Kidney (tissue), 14 donors: ENCODE measurements around the gene ADGRF4. TPM values are rescaled to one million over a fixed set of nuclear protein-coding genes. Genes with fewer than 3 reads are reported as not detected.

ENCODE experiments used
- DNase-seq, 5 donors: peaks; one replicate each; pipeline ENCODE4 v3.0.0-alpha.2; 2013 to 2020
- FAIRE-seq: peaks from 2 replicates; lab custom pipeline; 2012; peaks lifted over from hg19 to GRCh38; lab: Jason Lieb, UNC
- H3K27ac ChIP-seq, 2 donors: one replicate each; pipeline ENCODE4 v1.7.0; 2013; ENCODE audit warnings: low read depth in 2 of 2, low read length in 2 of 2, inconsistent platforms in 1 of 2
- H3K27me3 ChIP-seq: one replicate; pipeline ENCODE4 v1.7.1; 2013; ENCODE audit warnings: low read length, inconsistent platforms; ENCODE audit not compliant: control insufficient read depth, insufficient read depth
- H3K36me3 ChIP-seq, 3 donors: one replicate each; pipeline versions ENCODE4 v1.7.0 to v1.7.1; 2013; ENCODE audit warnings: low read length in 3 of 3, control low read depth in 1 of 3, inconsistent platforms in 1 of 3; ENCODE audit not compliant: insufficient read depth in 3 of 3, control insufficient read depth in 2 of 3
- H3K4me1 ChIP-seq, 3 donors: one replicate each; pipeline versions ENCODE4 v1.7.0 to v1.7.1; 2013; ENCODE audit warnings: low read length in 3 of 3, inconsistent platforms in 1 of 3, low read depth in 1 of 3; ENCODE audit not compliant: control insufficient read depth in 2 of 3, insufficient read depth in 2 of 3
- H3K4me3 ChIP-seq, 3 donors: one replicate each; pipeline versions ENCODE4 v1.7.0 to v1.8.1; 2013; ENCODE audit warnings: low read length in 3 of 3, control low read depth in 1 of 3, inconsistent platforms in 1 of 3
- H3K9ac ChIP-seq, 3 donors: one replicate each; pipeline versions ENCODE4 v1.7.0 to v1.7.1; 2013; ENCODE audit warnings: low read length in 3 of 3, control low read depth in 1 of 3, inconsistent platforms in 1 of 3
- H3K9me3 ChIP-seq, 3 donors: one replicate each; pipeline versions ENCODE4 v1.7.0 to v1.7.1; 2013; ENCODE audit warnings: low read length in 3 of 3, control low read depth in 1 of 3, inconsistent platforms in 1 of 3; ENCODE audit not compliant: control insufficient read depth in 2 of 3, insufficient read depth in 1 of 3
- intact Hi-C: fragments of 100-400 bp; cut with DNase I; formaldehyde crosslinking; loops from one replicate; pipeline ENCODE4 v1.11.1; 2022
- polyA plus RNA-seq: library from polyadenylated mRNA; stranded (reverse); fragments of 350-450 nt; fragmentation: Illumina TruSeq; extraction: RNeasy Lipid Tissue Mini Kit (QIAGEN cat#74804); gene quantifications from one replicate; pipeline ENCODE4 v1.2.3, GENCODE V29; 2014; ENCODE audit warnings: low read depth, low replicate concordance; ENCODE audit not compliant: insufficient read depth
- total RNA-seq: library from RNA; stranded (reverse); fragmentation: NEBNext Ultra II Directional; extraction: Animal tissue kit (Norgen Biotek cat#: 25700); gene quantifications from one replicate; pipeline ENCODE4 v1.2.1, GENCODE V29; 2021
- TF ChIP-seq, protein P1 (sequence below): IDR thresholded peaks from 3 replicates; pipeline ENCODE4 v1.5.1; 2012; ENCODE audit warnings: mild to moderate bottlenecking, moderate library complexity, borderline replicate concordance; ENCODE audit not compliant: insufficient read depth; ENCODE audit errors: extremely low read depth
- donor health status: control.
- donor health status: control.
- donor health status: control.
- donor health status: control.
- donor health status: control.
- donor health status: DM: yes; HTN: yes; CAD: no.
- donor health status: Normal renal cell carcinoma (clear cell type).

ADGRF4 gene
- total and polyA plus RNA-seq, 2 donors from 2014 or later: not detected

DNA sequence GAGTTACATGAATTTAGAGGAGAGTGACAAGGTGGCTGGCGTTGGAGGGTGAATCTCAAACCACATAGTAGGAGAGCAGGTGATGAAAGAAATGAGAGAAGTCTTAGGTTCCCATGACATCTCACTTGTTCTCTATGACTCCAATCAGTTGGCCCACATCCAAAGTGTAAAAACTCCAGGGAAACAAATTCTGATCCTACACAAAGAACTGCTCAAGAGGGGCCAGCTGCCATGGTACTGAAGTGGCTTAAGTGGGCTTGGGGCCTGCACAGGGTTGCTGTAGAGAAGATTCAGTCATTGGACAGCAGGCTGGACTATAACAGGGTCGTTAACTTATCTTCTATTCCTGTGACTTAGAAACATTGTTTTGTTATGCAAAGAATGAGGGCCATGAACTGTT lies 7.6 kb upstream of the ADGRF4 start:
- no peaks in the 10 kb centered on the region for H3K36me3 ChIP-seq
- TF ChIP-seq, protein P1, sequence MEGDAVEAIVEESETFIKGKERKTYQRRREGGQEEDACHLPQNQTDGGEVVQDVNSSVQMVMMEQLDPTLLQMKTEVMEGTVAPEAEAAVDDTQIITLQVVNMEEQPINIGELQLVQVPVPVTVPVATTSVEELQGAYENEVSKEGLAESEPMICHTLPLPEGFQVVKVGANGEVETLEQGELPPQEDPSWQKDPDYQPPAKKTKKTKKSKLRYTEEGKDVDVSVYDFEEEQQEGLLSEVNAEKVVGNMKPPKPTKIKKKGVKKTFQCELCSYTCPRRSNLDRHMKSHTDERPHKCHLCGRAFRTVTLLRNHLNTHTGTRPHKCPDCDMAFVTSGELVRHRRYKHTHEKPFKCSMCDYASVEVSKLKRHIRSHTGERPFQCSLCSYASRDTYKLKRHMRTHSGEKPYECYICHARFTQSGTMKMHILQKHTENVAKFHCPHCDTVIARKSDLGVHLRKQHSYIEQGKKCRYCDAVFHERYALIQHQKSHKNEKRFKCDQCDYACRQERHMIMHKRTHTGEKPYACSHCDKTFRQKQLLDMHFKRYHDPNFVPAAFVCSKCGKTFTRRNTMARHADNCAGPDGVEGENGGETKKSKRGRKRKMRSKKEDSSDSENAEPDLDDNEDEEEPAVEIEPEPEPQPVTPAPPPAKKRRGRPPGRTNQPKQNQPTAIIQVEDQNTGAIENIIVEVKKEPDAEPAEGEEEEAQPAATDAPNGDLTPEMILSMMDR: no peak
- FAIRE-seq (no peak), DNase-seq (no peak)
- no peaks in the 10 kb centered on the region for H3K4me1 ChIP-seq
- H3K27me3 ChIP-seq: no peaks in the 10 kb centered on the region
- intact Hi-C loops: no loop called here
- no peak overlapping the region for H3K4me3 ChIP-seq
- no peak overlapping the region for H3K9ac ChIP-seq
- H3K9me3 ChIP-seq: no peaks in the 10 kb centered on the region
- H3K27ac ChIP-seq: no peak overlapping the region

DNA sequence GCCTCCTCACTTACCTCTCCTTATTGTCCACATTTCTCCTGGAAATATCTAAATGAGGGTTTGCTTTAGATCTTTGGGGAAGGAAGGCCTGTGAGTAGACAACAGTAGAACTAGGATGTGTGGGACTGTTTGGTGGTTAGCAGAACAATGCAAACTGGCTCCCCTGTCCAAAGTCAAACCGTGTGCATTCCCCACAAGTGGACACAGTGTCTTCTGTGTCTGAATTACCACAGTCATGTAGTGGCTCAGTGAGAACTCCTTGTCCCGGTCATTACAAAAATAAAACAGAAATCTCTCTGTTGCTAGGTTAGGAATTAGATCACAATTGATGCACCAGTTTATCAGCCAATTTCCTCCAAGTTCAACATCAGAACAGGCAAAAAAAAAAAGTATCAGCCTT lies 455 bp upstream of the ADGRF4 start:
- Histone ChIP-seq H3K27ac (no peak overlapping the region), H3K4me1 (no peaks in the 10 kb centered on the region), H3K9me3 (no peaks in the 10 kb centered on the region), H3K27me3 (no peaks in the 10 kb centered on the region), H3K9ac (no peak overlapping the region), H3K36me3 (no peaks in the 10 kb centered on the region), H3K4me3 (no peak overlapping the region)
- TF ChIP-seq, protein P1: no peak
- FAIRE-seq (no peak), DNase-seq (no peak)
- intact Hi-C loops: no loop called here

DNA sequence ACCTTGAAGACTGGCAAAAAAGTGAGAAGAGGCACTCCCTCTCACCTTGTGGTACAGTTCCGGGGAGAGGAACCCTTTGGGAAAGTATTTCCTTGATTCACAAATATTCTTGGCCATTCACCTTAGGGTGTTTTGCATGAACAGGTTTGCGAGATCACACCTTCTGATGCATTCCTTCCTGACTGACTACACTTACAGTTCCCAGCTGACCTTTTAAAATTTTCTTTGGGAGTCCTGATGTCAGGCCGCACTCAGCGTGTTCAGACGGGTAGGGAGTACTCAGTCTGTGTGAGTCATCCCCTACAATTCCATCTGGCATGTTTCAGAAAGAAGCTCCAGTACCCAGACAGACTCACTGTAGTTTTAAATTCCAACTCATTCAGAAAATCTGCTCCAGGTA lies 1.7 kb downstream of the ADGRF4 start:
- no peaks in the 10 kb centered on the region for H3K27me3 ChIP-seq
- FAIRE-seq (no peak), DNase-seq (peak in 2 of 5 donors; percentile 3 to 14)
- no peaks in the 10 kb centered on the region for H3K9me3 ChIP-seq
- H3K9ac ChIP-seq: no peak overlapping the region
- H3K4me1 ChIP-seq: no peaks in the 10 kb centered on the region
- intact Hi-C loops: no loop called here
- H3K27ac ChIP-seq: no peak overlapping the region
- TF ChIP-seq, protein P1: no peak
- H3K4me3 ChIP-seq: no peak overlapping the region
- H3K36me3 ChIP-seq: no peaks in the 10 kb centered on the region

DNA sequence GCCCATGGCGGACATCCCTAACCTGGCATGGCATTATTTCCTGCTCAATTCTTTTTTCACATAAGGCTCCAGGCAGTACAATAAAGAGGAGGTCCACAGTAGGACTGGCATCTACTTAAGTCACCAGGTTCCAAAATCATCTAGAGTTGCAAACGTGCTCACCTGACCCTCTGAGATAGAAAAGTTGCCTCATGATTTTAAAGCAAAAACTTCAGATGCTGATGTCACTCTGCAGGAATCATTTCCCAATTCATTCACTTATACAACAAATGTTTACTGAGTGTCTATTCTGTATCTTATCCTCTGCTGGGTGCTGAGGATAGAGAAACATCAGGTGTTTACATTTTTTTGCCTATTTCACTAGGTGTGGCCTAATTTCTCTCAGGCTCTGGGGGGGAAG lies 2.2 kb downstream of the ADGRF4 start:
- FAIRE-seq: no peak
- H3K4me1 ChIP-seq: no peaks in the 10 kb centered on the region
- DNase-seq: no peak
- no peaks in the 10 kb centered on the region for H3K9me3 ChIP-seq
- no peak overlapping the region for H3K27ac ChIP-seq
- no peak overlapping the region for H3K9ac ChIP-seq
- H3K4me3 ChIP-seq: no peak overlapping the region
- intact Hi-C loops: no loop called here
- TF ChIP-seq, protein P1: no peak
- H3K36me3 ChIP-seq: no peaks in the 10 kb centered on the region
- no peaks in the 10 kb centered on the region for H3K27me3 ChIP-seq
